Right lobe of liver (tissue), 4 donors: ENCODE results near the gene METTL26.

Experiments
- CTCF ChIP-seq, 4 donors: fragments of 200-600 bp in 3 of 4; fragments of 450-650 bp in 1 of 4; IDR thresholded peaks; one replicate each; pipeline versions ENCODE4 v1.5.1 to v1.8.0; 2016 to 2022; ENCODE audit warnings: antibody characterized with exemption in 4 of 4, mild to moderate bottlenecking in 2 of 4
- POLR2A ChIP-seq: fragments of 450-650 bp; IDR thresholded peaks from one replicate; pipeline ENCODE4 v1.6.1; 2017; ENCODE audit warnings: antibody characterized with exemption, mild to moderate bottlenecking
- donor health status: DM: no; HTN: no; CAD: no.
- donor health status: DM: no; HTN: no; CAD: no.
- donor health status: DM: no; HTN: yes; CAD: no.

GRCh38 chr16:659618-660017 is 23.5 kb upstream of the METTL26 start:
- TF ChIP-seq CTCF (IDR thresholded peaks at IDR 0.05) = no peak
- no peak for TF ChIP-seq POLR2A
